ENCODE results near the gene PNMA8C. TPM values are rescaled to one million over a fixed set of nuclear protein-coding genes. Genes with fewer than 3 reads are reported as not detected.

The PNMA8C gene
- total RNA-seq, 1 experiment from 2014 or later: not detected

- TF ChIP-seq CTCF (IDR thresholded peaks at IDR 0.05): no peak
- no peak for TF ChIP-seq POLR2AphosphoS5 (IDR thresholded peaks at IDR 0.05; ENCODE audit: low read depth, low read length)
- no peak for TF ChIP-seq REST (IDR thresholded peaks at IDR 0.05; ENCODE audit: insufficient read depth in 1 of 2, low read depth in 2 of 2, low read length in 1 of 2)
- TF ChIP-seq TCF7L2 (IDR thresholded peaks at IDR 0.05; ENCODE audit: low read depth, low read length): no peak
- ATAC-seq: no peak
- H3K27ac ChIP-seq (ENCODE audit: low read length): no peak overlapping the region
- in situ Hi-C loops (cut with HindIII; ENCODE audit: low pct_unique_long_range_greater_than_20kb, low sequenced_read_pairs) (no loop called here), intact Hi-C loops (cut with micrococcal nuclease; ENCODE audit: unreplicated experiment) (no loop called here)
- H3K9me3 ChIP-seq (ENCODE audit: control insufficient read depth, insufficient read depth, low read depth, low read length): no peaks in the 10 kb centered on the region
- 0 out of 2 replicates have a peak, but pooled peaks cover 6% of the 10 kb centered on the region for H3K36me3 ChIP-seq (ENCODE audit: control insufficient read depth, insufficient read depth, low read length)
- H3K4me1 ChIP-seq (ENCODE audit: control insufficient read depth, insufficient read depth, low read length): no peaks in the 10 kb centered on the region
- DNase-seq (ENCODE audit: low read depth, low spot score): no peak
- POLR2A ChIA-PET: no interaction called here
- BruUV-seq (replicated peaks): no TSS peak
- H3K27me3 ChIP-seq (ENCODE audit: control insufficient read depth, insufficient read depth, low read length): no peaks in the 10 kb centered on the region
- CTCF ChIA-PET: no interaction called here
- no peak overlapping the region for H3K4me3 ChIP-seq (ENCODE audit: low read depth in 2 of 2, low read length in 2 of 2)
These were observed 44.9 kb downstream of the PNMA8C start for GRCh38 chr19:46383846-46384245.

GRCh38 chr19:46383171-46383815 lies 45.4 kb downstream of the PNMA8C start:
- no peaks in the 10 kb centered on the region for H3K9me3 ChIP-seq (ENCODE audit: control insufficient read depth, insufficient read depth, low read depth, low read length)
- TF ChIP-seq SIN3A (IDR thresholded peaks at IDR 0.05; ENCODE audit: borderline replicate concordance, insufficient read depth, low read depth, low read length) (no peak), POLR2AphosphoS5 (IDR thresholded peaks at IDR 0.05; ENCODE audit: low read depth, low read length) (no peak), REST (IDR thresholded peaks at IDR 0.05; ENCODE audit: insufficient read depth in 1 of 2, low read depth in 2 of 2, low read length in 1 of 2) (no peak), TCF7L2 (IDR thresholded peaks at IDR 0.05; ENCODE audit: low read depth, low read length) (no peak), CTCF (IDR thresholded peaks at IDR 0.05) (no peak)
- no peaks in the 10 kb centered on the region for H3K27me3 ChIP-seq (ENCODE audit: control insufficient read depth, insufficient read depth, low read length)
- in situ Hi-C loops (cut with HindIII; ENCODE audit: low pct_unique_long_range_greater_than_20kb, low sequenced_read_pairs): no loop called here
- ChIA-PET POLR2A (interaction anchor here (0.9 kb wide), 1 partner anchor 156 kb away, joined by 4 read pairs; no protein-coding TSS in a partner anchor), CTCF (no interaction called here)
- no peak overlapping the region for H3K4me3 ChIP-seq (ENCODE audit: low read depth in 2 of 2, low read length in 2 of 2)
- no peaks in the 10 kb centered on the region for H3K4me1 ChIP-seq (ENCODE audit: control insufficient read depth, insufficient read depth, low read length)
- intact Hi-C loops (cut with micrococcal nuclease; ENCODE audit: unreplicated experiment): no loop called here
- ATAC-seq (no peak), DNase-seq (ENCODE audit: low read depth, low spot score) (no peak)
- 0 out of 2 replicates have a peak, but pooled peaks cover 6% of the 10 kb centered on the region for H3K36me3 ChIP-seq (ENCODE audit: control insufficient read depth, insufficient read depth, low read length)
- BruUV-seq (replicated peaks): no TSS peak
- H3K27ac ChIP-seq (ENCODE audit: low read length): no peak overlapping the region

Measured in Panc1 (cell line).